ENCODE measurements around the gene SLC7A5. TPM values are rescaled to one million over a fixed set of nuclear protein-coding genes. Genes with fewer than 3 reads are reported as not detected.

Gene SLC7A5
- 8.1 and 12.8 TPM in 2 replicates for total RNA-seq

DNA sequence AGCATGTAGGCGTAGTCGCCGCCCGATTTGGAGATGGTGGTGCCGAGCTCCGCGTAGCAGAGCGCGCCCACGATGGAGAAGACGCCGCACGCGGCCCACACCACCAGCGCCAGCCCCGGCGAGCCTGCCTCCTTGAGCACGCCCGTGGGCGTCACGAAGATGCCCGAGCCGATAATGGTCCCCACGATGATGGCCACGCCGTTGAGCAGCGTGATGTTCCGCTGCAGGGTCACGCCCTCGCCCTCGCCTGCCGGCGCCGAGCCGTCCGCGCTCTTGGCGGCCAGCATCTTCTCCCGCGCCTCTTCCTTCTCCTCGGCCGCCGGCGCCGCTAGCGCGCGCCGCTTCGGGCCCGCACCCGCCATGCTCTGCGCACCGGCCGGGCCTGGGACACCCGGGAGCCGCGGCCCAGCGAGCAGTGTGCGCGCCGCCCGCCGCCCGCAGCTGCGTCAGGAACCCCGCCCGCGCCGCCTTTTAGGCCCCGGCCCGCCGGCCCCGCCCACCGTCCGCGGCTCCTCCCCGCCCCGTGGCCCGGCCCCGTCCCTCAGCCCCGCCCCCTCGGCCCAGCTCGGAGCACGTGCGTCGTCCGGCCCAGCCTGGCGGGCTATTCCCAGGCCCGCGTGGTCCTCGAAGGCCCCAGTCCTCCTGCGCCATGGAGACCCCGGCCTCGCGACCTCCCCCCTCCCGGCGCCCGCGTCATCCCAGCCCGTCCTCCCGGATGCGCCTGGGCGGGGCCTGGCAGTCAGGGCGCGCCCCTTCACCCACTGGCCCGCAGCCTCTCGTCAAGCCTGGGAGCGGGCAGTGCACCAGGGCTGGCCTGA, at the start of gene SLC7A5:
Gene SLC7A5, minus strand, starts transcription at position 447 of the 818 bp plus-strand sequence. Its CDS starts 85 bp downstream, at position 362.

Other genes with a start within 250 kb of the SLC7A5 start
- 24.0 and 36.8 TPM in 2 replicates for gene KLHDC4, start 103.5 kb downstream of the SLC7A5 start, total RNA-seq
- not detected in 2 replicates for gene CA5A, start 67.0 kb upstream of the SLC7A5 start, total RNA-seq
- gene BANP, start 81.9 kb upstream of the SLC7A5 start, total RNA-seq = 17.2 and 40.9 TPM in 2 replicates